SK-N-MC (cell line): Measurements from ENCODE around the gene ANKRD23.

Source experiments
- EZH2 ChIP-seq: fragments of 200-600 bp; sonication (generic); IDR thresholded peaks from one replicate; pipeline ENCODE4 v1.6.1; 2017; ENCODE audit warnings: antibody characterized with exemption
- POLR2AphosphoS5 ChIP-seq: IDR thresholded peaks from 2 replicates; pipeline ENCODE4 v1.6.1; 2012; ENCODE audit warnings: mild to moderate bottlenecking, low read depth, low read length, borderline replicate concordance

- no peak; the same call in none of the 2 replicates for TF ChIP-seq POLR2AphosphoS5
- no peak for TF ChIP-seq EZH2
Measured at GRCh38 chr2:96870626-96871255, 26.9 kb upstream of the ANKRD23 start.
